ACC112 (cell line): Measurements from ENCODE around the gene ADGRV1.
"Not testable (repeated sequence)": the region's sequence is repeated elsewhere in the genome, so short reads cannot be mapped to it uniquely, and the experiment has no call there.

Experiments
- H2AFZ ChIP-seq: fragments of 200-600 bp; sonication (generic); one replicate; pipeline ENCODE4 v1.6.0; 2017; ENCODE audit warnings: antibody characterized with exemption, low read length; ENCODE audit not compliant: unreplicated experiment
- H3K27ac ChIP-seq: fragments of 200-600 bp; sonication (generic); 2 replicates; pipeline ENCODE4 v1.5.1; 2014; ENCODE audit warnings: low read depth, mild to moderate bottlenecking, antibody characterized with exemption, low read length, moderate library complexity
- H3K27me3 ChIP-seq: fragments of 200-600 bp; sonication (generic); 2 replicates; pipeline ENCODE4 v1.6.1; 2014; ENCODE audit warnings: mild to moderate bottlenecking, antibody characterized with exemption, low read length, moderate library complexity, mixed read lengths; ENCODE audit not compliant: insufficient read depth
- H3K36me3 ChIP-seq: fragments of 200-600 bp; sonication (generic); 2 replicates; pipeline ENCODE4 v1.6.1; 2016; ENCODE audit warnings: mild to moderate bottlenecking, antibody characterized with exemption, low read length, moderate library complexity, mixed read lengths; ENCODE audit not compliant: insufficient read depth
- H3K4me1 ChIP-seq: fragments of 200-600 bp; sonication (generic); one replicate; pipeline ENCODE4 v1.6.1; 2016; ENCODE audit warnings: low read length, mixed read lengths; ENCODE audit not compliant: insufficient read depth, unreplicated experiment, control insufficient read depth
- H3K4me3 ChIP-seq: fragments of 200-600 bp; sonication (generic); 2 replicates; pipeline ENCODE4 v1.5.1; 2014; ENCODE audit warnings: mild to moderate bottlenecking, low read depth, low read length
- H3K79me2 ChIP-seq: fragments of 200-600 bp; sonication (generic); one replicate; pipeline ENCODE4 v1.6.0; 2016; ENCODE audit warnings: low read length; ENCODE audit not compliant: control insufficient read depth, unreplicated experiment, insufficient read depth

Gene ADGRV1

GRCh38 chr5:90847606-90848005 lies 289.0 kb downstream of the ADGRV1 start:
- H3K27ac ChIP-seq, H3K36me3 ChIP-seq, H3K4me1 ChIP-seq, H3K4me3 ChIP-seq, H2AFZ ChIP-seq, H3K79me2 ChIP-seq: not testable (repeated sequence)
- peaks cover 17% of the 10 kb centered on the region for H3K27me3 ChIP-seq

- no peaks in the 10 kb centered on the region for H3K36me3 ChIP-seq
- no peak overlapping the region for H2AFZ ChIP-seq
- no peaks in the 10 kb centered on the region for H3K79me2 ChIP-seq
Measured at GRCh38 chr5:90849939-90850338, 291.3 kb downstream of the ADGRV1 start.

GRCh38 chr5:90852531-90852930 lies 293.9 kb downstream of the ADGRV1 start:
- no peaks in the 10 kb centered on the region for H3K79me2 ChIP-seq
- no peaks in the 10 kb centered on the region for H3K36me3 ChIP-seq
- peaks cover 8% of the 10 kb centered on the region for H3K27me3 ChIP-seq
- H3K27ac ChIP-seq: no peak overlapping the region
- no peak overlapping the region for H2AFZ ChIP-seq
- no peaks in the 10 kb centered on the region for H3K4me1 ChIP-seq
- H3K4me3 ChIP-seq: no peak overlapping the region

More at GRCh38 chr5:90849939-90850338, 291.3 kb downstream of the ADGRV1 start:
- Histone ChIP-seq H3K4me3 (no peak overlapping the region), H3K4me1 (no peaks in the 10 kb centered on the region), H3K27me3 (peaks cover 12% of the 10 kb centered on the region), H3K27ac (no peak overlapping the region)

- Histone ChIP-seq H3K4me3 (no peak overlapping the region), H3K36me3 (no peaks in the 10 kb centered on the region), H3K27me3 (peaks cover 10% of the 10 kb centered on the region), H2AFZ (no peak overlapping the region), H3K27ac (no peak overlapping the region), H3K4me1 (no peaks in the 10 kb centered on the region), H3K79me2 (no peaks in the 10 kb centered on the region)
Measured at GRCh38 chr5:90853750-90854149, 295.2 kb downstream of the ADGRV1 start.

- Histone ChIP-seq H3K27me3 (peaks cover 10% of the 10 kb centered on the region; the same call in 1 of the 2 replicates), H3K27ac (no peak overlapping the region), H3K4me1 (no peaks in the 10 kb centered on the region), H3K36me3 (no peaks in the 10 kb centered on the region), H3K4me3 (no peak overlapping the region), H3K79me2 (no peaks in the 10 kb centered on the region), H2AFZ (no peak overlapping the region)
Measured at GRCh38 chr5:90854169-90854568, 295.6 kb downstream of the ADGRV1 start.

- no peaks in the 10 kb centered on the region for H3K36me3 ChIP-seq
- no peaks in the 10 kb centered on the region for H3K4me1 ChIP-seq
- H3K79me2 ChIP-seq: no peaks in the 10 kb centered on the region
- H3K27me3 ChIP-seq: peaks cover 5% of the 10 kb centered on the region; the same call in 1 of the 2 replicates
- H3K27ac ChIP-seq: no peak overlapping the region
- H2AFZ ChIP-seq: no peak overlapping the region
- H3K4me3 ChIP-seq: no peak overlapping the region
Measured at GRCh38 chr5:90855296-90856010, 296.9 kb downstream of the ADGRV1 start.

- no peaks in the 10 kb centered on the region for H3K79me2 ChIP-seq
- no peak overlapping the region for H2AFZ ChIP-seq
- 0 out of 2 replicates have a peak, but pooled peaks cover 3% of the 10 kb centered on the region for H3K27me3 ChIP-seq
- no peak overlapping the region for H3K4me3 ChIP-seq
- no peak overlapping the region for H3K27ac ChIP-seq
- no peaks in the 10 kb centered on the region for H3K36me3 ChIP-seq
- H3K4me1 ChIP-seq: no peaks in the 10 kb centered on the region
Measured at GRCh38 chr5:90861843-90862586, 303.4 kb downstream of the ADGRV1 start.

GRCh38 chr5:90865180-90865579 lies 306.6 kb downstream of the ADGRV1 start:
- no peak overlapping the region for H3K4me3 ChIP-seq
- H3K4me1 ChIP-seq: no peaks in the 10 kb centered on the region
- H2AFZ ChIP-seq: no peak overlapping the region
- H3K36me3 ChIP-seq: no peaks in the 10 kb centered on the region
- no peak overlapping the region for H3K27ac ChIP-seq
- no peaks in the 10 kb centered on the region for H3K79me2 ChIP-seq
- H3K27me3 ChIP-seq: no peaks in the 10 kb centered on the region

GRCh38 chr5:90866333-90866732 lies 307.7 kb downstream of the ADGRV1 start:
- H3K27me3 ChIP-seq: no peaks in the 10 kb centered on the region
- no peak overlapping the region for H3K4me3 ChIP-seq
- no peaks in the 10 kb centered on the region for H3K4me1 ChIP-seq
- no peaks in the 10 kb centered on the region for H3K36me3 ChIP-seq
- H3K27ac ChIP-seq: no peak overlapping the region
- peak overlapping the region; percentile 30 for H2AFZ ChIP-seq
- no peaks in the 10 kb centered on the region for H3K79me2 ChIP-seq

- no peak overlapping the region for H3K27ac ChIP-seq
- no peaks in the 10 kb centered on the region for H3K27me3 ChIP-seq
- H3K4me3 ChIP-seq: no peak overlapping the region
- no peaks in the 10 kb centered on the region for H3K36me3 ChIP-seq
- H3K4me1 ChIP-seq: no peaks in the 10 kb centered on the region
- no peaks in the 10 kb centered on the region for H3K79me2 ChIP-seq
- H2AFZ ChIP-seq: peak overlapping the region; percentile 30
Measured at GRCh38 chr5:90866915-90867731, 308.5 kb downstream of the ADGRV1 start.
